WTC11 (cell line): ENCODE results near the gene FOLR2.

Experiments
- ATF2 ChIP-seq: sonication (generic); formaldehyde crosslinking; IDR thresholded peaks from 2 replicates; pipeline ENCODE4 v1.8.1; 2022; ENCODE audit warnings: low read depth, missing genetic modification reagents, borderline replicate concordance
- CBFB ChIP-seq: sonication (generic); formaldehyde crosslinking; IDR thresholded peaks from 2 replicates; pipeline ENCODE4 v1.8.1; 2022; ENCODE audit warnings: mild to moderate bottlenecking, low read depth, missing genetic modification reagents
- CREM ChIP-seq: sonication (generic); formaldehyde crosslinking; IDR thresholded peaks from 2 replicates; pipeline ENCODE4 v1.8.1; 2022; ENCODE audit warnings: mild to moderate bottlenecking, missing genetic modification reagents, moderate library complexity
- CTCF ChIP-seq: fragments of 200-600 bp; IDR thresholded peaks from 2 replicates; pipeline ENCODE4 v1.8.0; 2022; ENCODE audit warnings: antibody characterized with exemption
- E2F5 ChIP-seq: sonication (generic); formaldehyde crosslinking; IDR thresholded peaks from 2 replicates; pipeline ENCODE4 v1.8.1; 2022; ENCODE audit warnings: mild to moderate bottlenecking, moderate library complexity, missing genetic modification reagents
- ELF4 ChIP-seq: sonication (generic); formaldehyde crosslinking; IDR thresholded peaks from 2 replicates; pipeline ENCODE4 v1.8.1; 2022; ENCODE audit warnings: low read depth, mild to moderate bottlenecking, moderate library complexity, missing genetic modification reagents
- EMX1 ChIP-seq: fragments of 250-450 bp; sonication (Bioruptor Pico); IDR thresholded peaks from 2 replicates; pipeline ENCODE4 v1.8.0; 2021; ENCODE audit warnings: mild to moderate bottlenecking
- IRF1 ChIP-seq: sonication (generic); formaldehyde crosslinking; IDR thresholded peaks from 2 replicates; pipeline ENCODE4 v1.8.0; 2023; ENCODE audit warnings: missing genetic modification reagents
- JUN ChIP-seq: sonication (generic); formaldehyde crosslinking; IDR thresholded peaks from 2 replicates; pipeline ENCODE4 v1.8.0; 2023; ENCODE audit warnings: mild to moderate bottlenecking, missing genetic modification reagents
- NFE2L1 ChIP-seq: sonication (generic); formaldehyde crosslinking; IDR thresholded peaks from 2 replicates; pipeline ENCODE4 v1.8.1; 2023; ENCODE audit warnings: missing genetic modification reagents
- RORB ChIP-seq: fragments of 250-450 bp; sonication (Bioruptor Pico); IDR thresholded peaks from 2 replicates; pipeline ENCODE4 v1.9.0; 2021; ENCODE audit warnings: mild to moderate bottlenecking
- TEAD1 ChIP-seq: sonication (generic); formaldehyde crosslinking; IDR thresholded peaks from 2 replicates; pipeline ENCODE4 v1.8.0; 2022; ENCODE audit warnings: mild to moderate bottlenecking, missing genetic modification reagents

- no peak for TF ChIP-seq IRF1 (CRISPR knock-in tag)
- no peak for TF ChIP-seq CTCF
- TF ChIP-seq NFE2L1 (CRISPR knock-in tag): no peak
- no peak for TF ChIP-seq ATF2 (CRISPR knock-in tag)
- TF ChIP-seq EMX1 (CRISPR knock-in tag): no peak
- no peak for TF ChIP-seq TEAD1 (CRISPR knock-in tag)
- TF ChIP-seq JUN (CRISPR knock-in tag): no peak
- no peak for TF ChIP-seq CBFB (CRISPR knock-in tag)
- no peak for TF ChIP-seq ELF4 (CRISPR knock-in tag)
- TF ChIP-seq E2F5 (CRISPR knock-in tag): no peak
- no peak for TF ChIP-seq CREM (CRISPR knock-in tag)
- TF ChIP-seq RORB: no peak
Observed at GRCh38 chr11:72251614-72252013, 35.0 kb downstream of the FOLR2 start.
